Activated CD8-positive, alpha-beta memory T cell treated with anti-CD3 and anti-CD28 coated beads, Interleukin-2, amount 10 ng/mL, durations not matched to agents 7 days and 5 days (primary cell): ENCODE measurements around the gene SCN8A. TPM values are rescaled to one million over a fixed set of nuclear protein-coding genes. Genes with fewer than 3 reads are reported as not detected.
"Not testable (repeated sequence)": the region's sequence is repeated elsewhere in the genome, so short reads cannot be mapped to it uniquely, and the experiment has no call there.

Experiments
- ATAC-seq: fragments of 150-1000 bp; cut with Tn5 transposase; one replicate; pipeline ENCODE4 v1.10.0; 2021; ENCODE audit warnings: moderate library complexity
- CTCF ChIA-PET: fragments of 350-600 bp; sonication (Branson Sonifier 250); formaldehyde crosslinking; loops from one replicate; lab custom pipeline; 2021; ENCODE audit warnings: antibody characterized with exemption; lab: Charles Lee
- DNase-seq: peaks from one replicate; pipeline ENCODE4 v3.0.0-alpha.2; 2020
- H3K27ac Mint-ChIP-seq: one replicate; pipeline ENCODE4 v1.8.0; 2021; ENCODE audit warnings: mild to moderate bottlenecking, mixed read lengths
- H3K27me3 Mint-ChIP-seq: one replicate; pipeline ENCODE4 v1.8.0; 2021; ENCODE audit warnings: mixed read lengths
- H3K36me3 Mint-ChIP-seq: one replicate; pipeline ENCODE4 v1.8.0; 2021; ENCODE audit warnings: mild to moderate bottlenecking, mixed read lengths
- H3K4me1 Mint-ChIP-seq: one replicate; pipeline ENCODE4 v1.8.0; 2021; ENCODE audit warnings: mixed read lengths
- H3K4me3 Mint-ChIP-seq: one replicate; pipeline ENCODE4 v1.8.0; 2021; ENCODE audit warnings: mild to moderate bottlenecking, moderate library complexity, mixed read lengths
- H3K9me3 Mint-ChIP-seq: one replicate; pipeline ENCODE4 v1.8.0; 2022; ENCODE audit warnings: low read depth, mixed read lengths
- total RNA-seq, 2 experiments: library from RNA; stranded (reverse); gene quantifications; one replicate each; pipeline ENCODE4 v1.2.3, GENCODE V29; 2021

SCN8A gene
- total RNA-seq, 2 experiments from 2014 or later, result 1.3 to 2.3 TPM

DNA sequence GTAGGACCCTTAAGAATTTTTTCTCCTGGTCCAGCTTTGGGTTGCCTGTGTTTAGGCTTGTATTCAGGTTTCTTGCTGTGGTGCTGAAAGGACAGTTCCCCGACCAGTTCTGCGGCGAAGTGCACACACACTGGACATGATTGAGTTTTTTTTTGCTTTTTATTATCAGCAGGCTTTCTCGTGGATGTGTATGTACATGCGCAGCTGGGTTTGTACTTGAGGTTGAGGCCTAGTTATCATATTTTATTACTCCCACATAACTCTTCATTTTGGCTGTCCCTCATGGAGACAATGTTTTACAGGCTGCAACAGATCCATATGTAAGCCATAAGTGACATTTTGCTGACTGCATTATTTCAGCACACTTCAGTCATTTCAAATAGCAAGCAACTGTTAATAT, 2.5 kb downstream of the SCN8A start:
- Mint-ChIP-seq H3K4me3 (no peak overlapping the region), H3K27me3 (peaks cover 68% of the 10 kb centered on the region), H3K36me3 (no peaks in the 10 kb centered on the region), H3K4me1 (peaks cover 16% of the 10 kb centered on the region), H3K27ac (no peak overlapping the region), H3K9me3 (no peaks in the 10 kb centered on the region)
- ATAC-seq (no peak), DNase-seq (peak; percentile 54)
- CTCF ChIA-PET, result interaction anchor here (0.8 to 4.2 kb wide), 5 partner anchors 169 to 227 kb away, joined by 3 to 18 read pairs (median 3); partner anchors contain the start of gene SLC4A8

DNA sequence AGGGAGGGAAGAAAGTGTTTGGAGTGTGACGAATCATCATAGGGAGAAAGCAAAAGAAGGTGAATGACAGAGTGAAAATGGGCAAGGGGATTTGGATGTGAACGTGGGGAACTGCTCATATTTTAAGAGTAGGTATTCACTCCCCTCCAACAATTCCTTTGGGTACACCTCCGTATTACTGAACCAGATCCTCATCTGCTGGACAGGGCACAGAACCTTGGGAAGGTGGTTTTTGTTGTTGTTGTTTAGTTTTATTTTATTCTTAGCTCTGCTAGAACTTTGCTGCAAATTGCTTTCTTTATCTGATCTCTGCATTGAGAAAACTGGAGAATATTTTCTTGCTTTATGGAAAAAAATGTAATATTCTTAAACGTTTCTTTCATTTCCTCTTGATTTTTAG, 7.1 kb downstream of the SCN8A start:
- peaks cover 54% of the 10 kb centered on the region for H3K27me3 Mint-ChIP-seq
- no peak for ATAC-seq

DNA sequence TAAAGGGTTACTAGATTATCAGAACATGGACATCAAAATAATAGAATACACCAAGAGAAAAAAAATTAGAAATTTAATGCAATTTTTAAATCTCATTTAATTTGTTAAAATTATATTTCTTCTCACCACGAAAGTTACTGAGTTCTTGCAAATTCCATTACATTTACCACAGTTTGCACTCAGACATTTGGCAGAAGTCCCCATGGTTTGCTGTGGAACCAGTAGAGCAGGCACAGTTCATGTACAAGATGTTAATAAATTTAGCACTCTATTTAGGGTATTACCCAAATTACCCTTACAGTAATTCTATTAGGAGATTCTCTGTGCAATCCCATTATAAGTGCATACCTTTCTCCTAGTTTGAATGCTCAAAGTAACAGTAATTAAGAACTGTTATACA, 9.7 kb downstream of the SCN8A start:
- H3K4me3 Mint-ChIP-seq, result no peak overlapping the region
- H3K27ac Mint-ChIP-seq, result no peak overlapping the region
- no peak for DNase-seq
- no peak for ATAC-seq
- no peaks in the 10 kb centered on the region for H3K4me1 Mint-ChIP-seq
- CTCF ChIA-PET, result no interaction called here
- peaks cover 51% of the 10 kb centered on the region for H3K27me3 Mint-ChIP-seq
- no peaks in the 10 kb centered on the region for H3K9me3 Mint-ChIP-seq
- no peaks in the 10 kb centered on the region for H3K36me3 Mint-ChIP-seq

More for the DNA sequence above, 7.1 kb downstream of the SCN8A start:
- DNase-seq, result no peak
- Mint-ChIP-seq H3K27ac (no peak overlapping the region), H3K9me3 (no peaks in the 10 kb centered on the region), H3K4me1 (no peaks in the 10 kb centered on the region), H3K4me3 (no peak overlapping the region), H3K36me3 (no peaks in the 10 kb centered on the region)
- CTCF ChIA-PET, result no interaction called here

DNA sequence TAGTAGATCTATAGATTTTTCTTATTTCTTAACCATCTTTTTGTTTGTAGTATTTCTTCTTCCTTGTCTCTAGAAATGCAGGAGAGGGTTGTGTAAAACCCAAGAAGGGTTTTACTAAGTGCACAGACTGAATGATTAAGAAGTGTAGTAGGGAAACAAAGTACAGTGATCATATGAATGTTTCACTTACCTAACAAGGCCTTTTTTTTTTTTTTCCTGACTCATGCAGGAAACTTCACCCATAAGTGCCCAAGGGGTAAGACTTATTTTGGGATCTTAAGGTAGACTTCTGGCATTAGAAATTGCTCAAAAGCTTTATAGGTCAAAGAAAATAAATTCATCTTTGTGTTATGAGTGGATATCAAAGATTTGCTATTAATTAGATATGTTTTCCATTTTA, 10.2 kb downstream of the SCN8A start:
- ATAC-seq, result no peak
- CTCF ChIA-PET, result no interaction called here
- no peak overlapping the region for H3K4me3 Mint-ChIP-seq
- H3K27me3 Mint-ChIP-seq, result peaks cover 51% of the 10 kb centered on the region
- no peaks in the 10 kb centered on the region for H3K4me1 Mint-ChIP-seq
- H3K9me3 Mint-ChIP-seq, result no peaks in the 10 kb centered on the region
- DNase-seq, result no peak
- no peak overlapping the region for H3K27ac Mint-ChIP-seq
- H3K36me3 Mint-ChIP-seq, result no peaks in the 10 kb centered on the region

DNA sequence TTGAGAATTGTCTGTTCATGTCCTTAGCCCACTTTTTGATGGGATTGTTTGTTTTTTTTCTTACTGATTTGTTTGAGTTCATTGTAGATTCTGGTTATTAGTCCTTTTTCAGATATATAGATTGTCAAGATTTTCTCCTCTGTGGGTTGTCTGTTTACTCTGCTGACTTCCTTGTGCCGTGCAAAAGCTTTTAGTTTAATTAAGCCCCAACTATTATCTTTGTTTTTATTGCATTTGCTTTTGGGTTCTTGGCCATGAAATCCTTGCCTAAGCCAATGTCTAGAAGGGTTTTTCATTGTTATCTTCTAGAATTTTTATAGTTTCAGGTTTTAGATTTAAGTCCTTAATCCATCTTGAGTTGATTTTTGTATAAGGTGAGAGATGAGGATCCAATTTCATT, 14.9 kb downstream of the SCN8A start:
- H3K36me3 Mint-ChIP-seq, ATAC-seq, CTCF ChIA-PET, H3K9me3 Mint-ChIP-seq, DNase-seq, H3K27ac Mint-ChIP-seq, H3K4me3 Mint-ChIP-seq: not testable (repeated sequence)
- H3K4me1 Mint-ChIP-seq, result peaks cover 16% of the 10 kb centered on the region
- peaks cover 41% of the 10 kb centered on the region for H3K27me3 Mint-ChIP-seq

DNA sequence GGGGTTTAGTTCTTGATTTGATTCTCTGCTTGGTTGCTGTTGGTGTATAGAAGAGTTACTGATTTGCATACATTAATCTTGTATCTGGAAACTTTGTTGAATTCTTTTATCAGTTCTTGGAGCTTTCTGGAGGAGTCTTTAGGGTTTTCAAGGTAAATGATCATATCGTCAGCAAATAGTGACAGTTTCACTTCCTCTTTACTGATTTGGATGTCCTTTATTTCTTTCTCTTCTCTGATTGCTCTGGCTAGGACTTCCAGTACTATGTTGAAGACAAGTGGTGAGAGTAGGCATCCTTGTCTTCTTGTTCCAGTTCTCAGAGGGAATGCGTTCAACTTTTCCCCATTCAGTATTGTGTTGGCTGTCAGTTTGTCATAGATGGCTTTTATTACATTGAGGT, 16.2 kb downstream of the SCN8A start:
- H3K9me3 Mint-ChIP-seq, H3K27ac Mint-ChIP-seq, CTCF ChIA-PET, ATAC-seq, DNase-seq, H3K36me3 Mint-ChIP-seq, H3K4me3 Mint-ChIP-seq: not testable (repeated sequence)
- Mint-ChIP-seq H3K27me3 (peaks cover 39% of the 10 kb centered on the region), H3K4me1 (peaks cover 16% of the 10 kb centered on the region)

DNA sequence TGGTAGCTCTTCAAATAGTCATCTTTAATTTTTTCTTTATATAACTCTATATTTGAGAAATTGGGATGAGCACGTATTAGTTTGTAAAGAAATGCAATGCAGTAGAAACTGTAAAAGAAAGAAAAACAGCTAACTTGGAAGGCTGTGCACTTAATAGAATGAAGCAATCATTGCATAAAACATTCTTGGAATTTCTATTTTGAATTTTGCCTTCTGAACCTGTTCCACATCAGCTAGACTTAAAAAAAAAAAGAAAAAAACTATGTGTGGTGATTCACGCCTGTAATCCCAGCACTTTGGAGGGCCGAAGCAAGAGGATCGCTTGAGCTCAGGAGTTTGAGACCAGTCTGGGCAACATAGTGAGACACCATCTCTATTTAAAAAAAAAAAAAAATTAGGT, 29.4 kb downstream of the SCN8A start:
- DNase-seq (no peak), ATAC-seq (no peak)
- Mint-ChIP-seq H3K27me3 (peaks cover 13% of the 10 kb centered on the region), H3K36me3 (no peaks in the 10 kb centered on the region), H3K9me3 (no peaks in the 10 kb centered on the region), H3K4me3 (no peak overlapping the region), H3K27ac (no peak overlapping the region), H3K4me1 (no peaks in the 10 kb centered on the region)
- CTCF ChIA-PET, result interaction anchor here (0.6 to 0.9 kb wide), 2 partner anchors 59 to 508 kb away, joined by 3 read pairs; no protein-coding TSS in a partner anchor

DNA sequence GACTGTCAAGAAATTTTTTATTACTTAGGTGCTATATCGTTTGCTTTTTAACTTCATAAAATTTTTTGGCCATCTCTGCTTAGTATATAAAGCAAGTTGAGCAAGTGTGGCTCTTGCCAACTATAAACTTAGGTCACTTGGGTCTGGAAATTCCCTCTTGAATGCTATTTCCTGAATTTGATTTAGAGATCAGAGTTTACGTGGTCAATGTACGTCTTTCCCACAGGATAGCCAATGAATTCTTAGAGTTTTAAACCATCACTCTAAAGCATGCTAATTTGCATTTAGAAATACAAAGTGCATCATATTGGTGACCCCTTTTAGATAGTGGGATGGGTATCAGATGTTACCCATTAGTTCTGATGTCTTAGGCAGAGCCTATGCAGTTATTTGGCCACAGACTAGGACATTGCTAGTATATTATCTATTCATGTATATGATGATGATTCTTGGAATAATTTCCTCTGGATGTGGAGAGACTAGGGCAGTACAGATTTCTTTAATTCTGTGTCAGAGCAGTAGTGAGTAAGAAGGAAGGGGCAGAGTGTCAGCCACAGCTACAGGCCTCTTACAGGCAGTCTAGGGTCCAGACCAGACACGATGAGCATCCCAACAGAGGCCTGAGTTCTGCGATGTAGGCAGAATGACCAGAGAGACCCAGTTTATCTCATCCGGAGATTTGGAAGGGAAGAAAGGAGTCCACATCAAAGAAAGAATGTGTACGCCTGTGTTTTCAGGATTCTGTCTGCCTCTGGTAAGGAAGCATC, 30.3 kb downstream of the SCN8A start:
- no peaks in the 10 kb centered on the region for H3K9me3 Mint-ChIP-seq
- no peaks in the 10 kb centered on the region for H3K4me1 Mint-ChIP-seq
- CTCF ChIA-PET, result no interaction called here
- no peak overlapping the region for H3K27ac Mint-ChIP-seq
- no peak overlapping the region for H3K4me3 Mint-ChIP-seq
- H3K27me3 Mint-ChIP-seq, result peaks cover 17% of the 10 kb centered on the region
- H3K36me3 Mint-ChIP-seq, result no peaks in the 10 kb centered on the region
- DNase-seq, result no peak
- ATAC-seq, result no peak

DNA sequence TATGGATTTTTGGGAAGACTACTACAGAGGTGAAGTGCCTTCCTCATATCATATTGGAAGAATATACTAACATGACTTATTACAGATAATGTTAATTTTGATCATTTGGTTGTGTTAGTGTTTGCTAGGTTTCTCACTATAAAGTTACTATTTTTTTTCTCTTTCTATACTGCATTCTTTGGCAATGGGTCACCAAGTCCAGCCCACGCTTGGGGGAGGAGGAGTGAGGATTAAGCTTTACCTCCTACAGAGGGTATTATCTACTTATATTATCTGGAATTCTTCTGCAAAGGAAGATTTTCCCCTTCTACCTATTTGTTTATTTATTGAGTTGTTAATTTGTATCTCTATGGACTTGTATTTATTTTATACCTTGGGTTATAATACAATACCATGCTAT, 31.5 kb downstream of the SCN8A start:
- CTCF ChIA-PET, result interaction anchor here (0.6 kb wide), 1 partner anchor 1269 kb away, joined by 4 read pairs; no protein-coding TSS in a partner anchor
- DNase-seq, result no peak
- H3K9me3 Mint-ChIP-seq, result no peaks in the 10 kb centered on the region
- H3K27me3 Mint-ChIP-seq, result peaks cover 13% of the 10 kb centered on the region
- no peaks in the 10 kb centered on the region for H3K36me3 Mint-ChIP-seq
- ATAC-seq, result no peak
- no peaks in the 10 kb centered on the region for H3K4me1 Mint-ChIP-seq
- no peak overlapping the region for H3K4me3 Mint-ChIP-seq
- no peak overlapping the region for H3K27ac Mint-ChIP-seq

DNA sequence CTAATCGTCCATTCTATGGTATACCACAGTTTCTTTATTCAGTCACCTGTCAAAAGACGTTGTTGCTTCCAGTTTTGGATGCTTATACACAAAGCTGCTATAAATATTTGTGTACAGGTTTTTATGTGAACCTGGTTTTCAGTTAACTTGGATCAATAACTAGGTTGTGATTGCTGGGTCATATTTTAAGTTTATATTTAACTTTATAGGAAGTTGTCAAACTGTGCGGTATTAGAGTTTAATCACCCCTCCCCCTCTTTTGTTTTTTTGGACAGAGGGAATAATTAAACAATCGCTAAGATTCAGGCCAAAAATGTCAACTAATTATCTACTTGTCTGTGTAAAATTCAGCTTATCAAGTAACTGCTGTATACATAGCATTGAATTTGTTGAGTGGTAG, 34.3 kb downstream of the SCN8A start:
- Mint-ChIP-seq H3K4me3 (no peak overlapping the region), H3K9me3 (no peaks in the 10 kb centered on the region), H3K27ac (no peak overlapping the region), H3K36me3 (no peaks in the 10 kb centered on the region), H3K4me1 (no peaks in the 10 kb centered on the region), H3K27me3 (peaks cover 18% of the 10 kb centered on the region)
- CTCF ChIA-PET, result no interaction called here
- DNase-seq (no peak), ATAC-seq (no peak)

DNA sequence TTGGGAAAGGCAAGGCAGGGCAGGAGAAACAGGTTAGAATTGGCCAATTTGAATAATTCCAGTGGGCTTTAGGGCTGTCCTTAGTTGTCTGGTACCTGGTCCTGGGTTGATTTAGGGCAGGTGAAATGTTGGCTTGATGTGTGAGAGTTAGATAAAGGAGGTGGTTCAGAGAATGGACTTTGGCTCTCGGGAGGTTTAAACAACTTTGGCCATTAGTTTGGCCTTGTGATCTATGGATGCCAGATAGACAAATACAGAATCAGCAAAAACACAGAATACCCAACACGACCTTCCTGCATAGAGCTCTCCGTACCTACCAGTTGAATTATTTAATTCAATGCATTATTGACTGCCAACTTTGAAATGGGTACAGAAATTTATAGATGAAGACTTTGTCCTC, 35.1 kb downstream of the SCN8A start:
- Mint-ChIP-seq H3K9me3 (no peaks in the 10 kb centered on the region), H3K36me3 (no peaks in the 10 kb centered on the region), H3K4me3 (no peak overlapping the region), H3K27me3 (peaks cover 24% of the 10 kb centered on the region), H3K4me1 (no peaks in the 10 kb centered on the region), H3K27ac (no peak overlapping the region)
- ATAC-seq (no peak), DNase-seq (no peak)
- CTCF ChIA-PET, result no interaction called here

DNA sequence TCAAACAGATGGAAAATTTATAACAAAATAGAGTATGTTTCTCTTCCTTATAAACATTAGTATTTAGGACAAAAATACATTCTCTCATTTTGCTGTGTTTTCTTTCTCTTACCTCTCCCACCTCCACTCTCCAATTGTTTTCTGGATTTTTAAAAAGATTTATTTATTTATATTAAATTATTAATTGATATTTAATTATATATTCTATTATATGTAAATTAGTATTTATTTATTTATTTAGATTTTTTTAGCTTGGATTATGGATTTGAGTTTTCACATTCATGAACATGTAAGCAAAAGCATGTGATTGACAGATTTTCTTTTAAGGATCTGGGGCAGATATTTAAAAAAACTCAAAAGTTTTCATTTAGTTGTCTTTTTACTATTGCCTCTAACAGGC, 35.6 kb downstream of the SCN8A start:
- CTCF ChIA-PET, result no interaction called here
- H3K27me3 Mint-ChIP-seq, result peaks cover 28% of the 10 kb centered on the region
- H3K36me3 Mint-ChIP-seq, result no peaks in the 10 kb centered on the region
- no peak overlapping the region for H3K27ac Mint-ChIP-seq
- H3K4me1 Mint-ChIP-seq, result no peaks in the 10 kb centered on the region
- no peak overlapping the region for H3K4me3 Mint-ChIP-seq
- no peak for DNase-seq
- ATAC-seq, result no peak
- no peaks in the 10 kb centered on the region for H3K9me3 Mint-ChIP-seq

DNA sequence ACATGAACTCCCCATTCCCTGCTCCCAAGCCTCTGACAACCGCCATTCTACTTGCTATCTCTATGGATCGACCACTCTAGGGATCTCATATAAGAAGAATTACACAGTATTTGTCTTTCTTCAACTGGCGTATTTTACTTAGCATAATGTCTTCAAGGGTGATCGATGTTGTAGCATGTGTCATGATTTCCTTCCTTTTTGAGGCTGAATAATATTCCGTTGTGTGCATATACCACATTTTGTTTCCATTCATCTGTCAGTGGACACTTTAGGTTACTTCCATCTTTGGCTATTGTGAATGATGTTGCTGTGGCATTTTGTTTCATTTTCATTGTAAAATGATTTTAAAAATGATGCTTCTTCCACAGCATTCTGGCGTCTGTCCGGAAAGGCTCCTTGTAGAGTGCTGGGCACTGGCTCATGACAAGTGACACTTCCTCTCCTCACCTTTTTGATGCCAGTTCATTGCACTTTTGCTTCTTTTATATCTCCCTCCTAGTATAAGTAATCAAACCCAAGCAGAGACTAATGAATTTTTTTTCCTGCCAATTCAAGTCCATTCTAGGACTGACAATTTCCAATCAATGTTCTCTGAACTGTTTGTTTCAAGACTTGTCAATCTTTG, 39.3 kb downstream of the SCN8A start:
- Mint-ChIP-seq H3K4me1 (no peaks in the 10 kb centered on the region), H3K36me3 (no peaks in the 10 kb centered on the region), H3K27ac (no peak overlapping the region), H3K9me3 (no peaks in the 10 kb centered on the region), H3K4me3 (no peak overlapping the region), H3K27me3 (peaks cover 37% of the 10 kb centered on the region)
- DNase-seq (no peak), ATAC-seq (no peak)
- CTCF ChIA-PET, result no interaction called here

DNA sequence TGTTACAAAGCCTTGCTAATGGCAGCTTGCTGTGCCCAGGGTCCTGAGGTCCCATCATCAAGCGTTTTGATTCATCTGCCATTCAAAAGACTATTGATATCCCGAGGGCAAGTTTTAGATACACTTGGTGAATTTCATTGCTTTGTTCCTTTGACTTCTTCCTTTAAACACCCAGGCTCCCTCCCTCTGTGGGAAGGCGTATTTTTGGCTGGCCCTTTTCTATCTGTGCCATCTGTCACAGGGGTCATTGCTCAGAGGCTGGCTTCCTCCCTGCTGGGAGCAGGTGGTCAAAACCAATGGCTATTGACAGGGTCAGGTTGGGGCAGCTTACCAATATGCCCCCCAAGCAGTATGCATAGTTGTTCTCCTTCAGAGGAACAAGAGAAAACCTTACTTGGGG, 40.0 kb downstream of the SCN8A start:
- ATAC-seq (no peak), DNase-seq (no peak)
- H3K27me3 Mint-ChIP-seq, result peaks cover 33% of the 10 kb centered on the region
- H3K4me3 Mint-ChIP-seq, result no peak overlapping the region
- no peaks in the 10 kb centered on the region for H3K9me3 Mint-ChIP-seq
- no peaks in the 10 kb centered on the region for H3K4me1 Mint-ChIP-seq
- CTCF ChIA-PET, result no interaction called here
- no peak overlapping the region for H3K27ac Mint-ChIP-seq
- H3K36me3 Mint-ChIP-seq, result no peaks in the 10 kb centered on the region
